Adrenal gland (tissue), 5 donors: ENCODE results near the gene NHLH2.

ENCODE experiments used
- CTCF ChIP-seq, 6 experiments: fragments of 450-650 bp in 4 of 6; fragments of 200-600 bp in 2 of 6; sonication (generic) in 1 of 6; IDR thresholded peaks; 1 replicate in 5 of 6; 2 replicates in 1 of 6; pipeline versions ENCODE4 v1.5.1 to v1.8.0; 2016 to 2021; ENCODE audit warnings: antibody characterized with exemption in 6 of 6, mild to moderate bottlenecking in 2 of 6, moderate library complexity in 1 of 6
- POLR2A ChIP-seq, 2 donors: fragments of 450-650 bp; IDR thresholded peaks; one replicate each; pipeline ENCODE4 v1.6.1; 2017; ENCODE audit warnings: antibody characterized with exemption in 2 of 2, mild to moderate bottlenecking in 2 of 2, moderate library complexity in 1 of 2
- donor health status: DM: no; HTN: no; CAD: no.

GRCh38 chr1:115829947-115830346, 11.0 kb downstream of the NHLH2 start:
- TF ChIP-seq CTCF (IDR thresholded peaks at IDR 0.05) (no peak), POLR2A (IDR thresholded peaks at IDR 0.05) (no peak)
